Peyer's patch (tissue), 4 donors: ENCODE data around the gene TACR3.

ENCODE experiments used
- POLR2A ChIP-seq, 2 donors: fragments of 450-650 bp; IDR thresholded peaks; one replicate each; pipeline ENCODE4 v1.5.1; 2017; ENCODE audit warnings: antibody characterized with exemption in 2 of 2, mild to moderate bottlenecking in 2 of 2, moderate library complexity in 2 of 2
- TF ChIP-seq, protein P1 (sequence below), 6 experiments: fragments of 450-650 bp in 4 of 6; fragments of 200-600 bp in 2 of 6; sonication (generic) in 1 of 6; IDR thresholded peaks; one replicate each; pipeline ENCODE4 v1.5.1; 2017 to 2019; ENCODE audit warnings: antibody characterized with exemption in 6 of 6, mild to moderate bottlenecking in 3 of 6, moderate library complexity in 1 of 6

DNA sequence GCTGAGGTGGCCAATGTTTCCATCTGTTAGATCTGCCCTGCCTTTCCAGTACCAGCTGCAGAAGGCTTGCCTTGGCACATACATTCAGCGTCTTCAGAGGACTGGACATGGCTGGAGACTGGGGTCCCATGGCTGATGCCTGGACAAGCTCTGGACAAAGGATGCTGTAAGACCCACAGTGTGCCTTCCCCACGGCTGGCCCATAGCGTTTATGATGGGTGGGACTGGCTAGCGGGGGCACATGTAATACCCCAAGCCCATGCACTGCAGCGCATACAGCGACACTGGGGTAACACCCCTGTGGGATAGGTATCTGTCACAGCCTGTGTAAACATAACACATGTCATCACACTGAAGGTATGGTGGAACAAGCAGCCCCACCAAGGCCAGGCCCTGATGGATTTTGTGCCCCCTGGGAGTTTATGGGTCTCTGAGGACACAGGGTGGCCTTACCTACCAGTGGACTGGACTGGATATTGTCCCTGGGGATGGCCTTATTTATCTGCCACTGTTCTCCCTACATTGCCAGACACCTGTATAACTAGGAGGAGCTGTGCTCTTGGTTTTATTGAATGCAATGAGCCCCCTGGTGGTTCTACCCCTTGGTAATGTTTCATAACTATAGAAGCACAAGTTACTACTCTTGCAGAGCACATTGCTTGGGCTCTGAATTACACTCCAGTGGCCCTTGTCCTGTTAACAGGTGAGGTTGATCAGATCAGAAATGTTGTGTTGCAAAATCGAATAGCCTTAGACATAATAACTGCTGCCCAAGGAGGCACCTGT lies 34.3 kb upstream of the TACR3 start:
- TF ChIP-seq, protein P1, sequence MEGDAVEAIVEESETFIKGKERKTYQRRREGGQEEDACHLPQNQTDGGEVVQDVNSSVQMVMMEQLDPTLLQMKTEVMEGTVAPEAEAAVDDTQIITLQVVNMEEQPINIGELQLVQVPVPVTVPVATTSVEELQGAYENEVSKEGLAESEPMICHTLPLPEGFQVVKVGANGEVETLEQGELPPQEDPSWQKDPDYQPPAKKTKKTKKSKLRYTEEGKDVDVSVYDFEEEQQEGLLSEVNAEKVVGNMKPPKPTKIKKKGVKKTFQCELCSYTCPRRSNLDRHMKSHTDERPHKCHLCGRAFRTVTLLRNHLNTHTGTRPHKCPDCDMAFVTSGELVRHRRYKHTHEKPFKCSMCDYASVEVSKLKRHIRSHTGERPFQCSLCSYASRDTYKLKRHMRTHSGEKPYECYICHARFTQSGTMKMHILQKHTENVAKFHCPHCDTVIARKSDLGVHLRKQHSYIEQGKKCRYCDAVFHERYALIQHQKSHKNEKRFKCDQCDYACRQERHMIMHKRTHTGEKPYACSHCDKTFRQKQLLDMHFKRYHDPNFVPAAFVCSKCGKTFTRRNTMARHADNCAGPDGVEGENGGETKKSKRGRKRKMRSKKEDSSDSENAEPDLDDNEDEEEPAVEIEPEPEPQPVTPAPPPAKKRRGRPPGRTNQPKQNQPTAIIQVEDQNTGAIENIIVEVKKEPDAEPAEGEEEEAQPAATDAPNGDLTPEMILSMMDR (IDR thresholded peaks at IDR 0.05), result no peak
- no peak for TF ChIP-seq POLR2A (IDR thresholded peaks at IDR 0.05)
